Measurements from ENCODE around the gene KIAA0040.
A peak's percentile ranks its signal among the peaks of the same experiment; 100 is the strongest.

The KIAA0040 gene

GRCh38 chr1:175169286-175170018, 23.1 kb downstream of the KIAA0040 start:
- H3K4me1 Mint-ChIP-seq, result peaks cover 34% of the 10 kb centered on the region
- no peaks in the 10 kb centered on the region for H3K27me3 Mint-ChIP-seq
- ATAC-seq (no peak), DNase-seq (no peak)
- peak overlapping the region; percentile 11 for H3K27ac Mint-ChIP-seq
- H3K36me3 Mint-ChIP-seq (ENCODE audit: low read depth), result peaks cover 12% of the 10 kb centered on the region
- no peak overlapping the region for H3K4me3 Mint-ChIP-seq
- H3K9me3 Mint-ChIP-seq, result no peaks in the 10 kb centered on the region

DNA sequence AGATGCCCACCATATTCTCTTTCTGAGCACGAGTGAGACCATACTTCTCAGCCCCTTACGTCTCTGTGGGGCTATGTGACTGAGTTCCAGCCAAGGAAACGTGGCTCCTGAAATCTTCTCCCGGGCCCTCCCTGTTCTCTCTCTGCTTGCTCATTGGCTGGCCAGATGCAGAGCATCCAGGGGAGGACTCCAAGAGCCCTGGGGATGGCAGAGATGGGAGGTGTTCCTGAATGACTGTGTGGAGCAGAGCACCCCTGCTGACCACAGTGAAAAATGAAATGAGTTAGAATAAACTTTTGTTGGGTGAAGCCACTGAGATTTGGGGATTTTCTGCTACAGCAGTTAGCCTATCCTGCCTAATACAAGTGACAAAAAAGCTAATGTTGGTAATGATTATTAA, 23.8 kb downstream of the KIAA0040 start:
- no peak overlapping the region for H3K27ac Mint-ChIP-seq
- peaks cover 13% of the 10 kb centered on the region for H3K36me3 Mint-ChIP-seq (ENCODE audit: low read depth)
- DNase-seq (no peak), ATAC-seq (no peak)
- H3K4me1 Mint-ChIP-seq, result peaks cover 28% of the 10 kb centered on the region
- no peak overlapping the region for H3K4me3 Mint-ChIP-seq
- no peaks in the 10 kb centered on the region for H3K9me3 Mint-ChIP-seq
- no peaks in the 10 kb centered on the region for H3K27me3 Mint-ChIP-seq

DNA sequence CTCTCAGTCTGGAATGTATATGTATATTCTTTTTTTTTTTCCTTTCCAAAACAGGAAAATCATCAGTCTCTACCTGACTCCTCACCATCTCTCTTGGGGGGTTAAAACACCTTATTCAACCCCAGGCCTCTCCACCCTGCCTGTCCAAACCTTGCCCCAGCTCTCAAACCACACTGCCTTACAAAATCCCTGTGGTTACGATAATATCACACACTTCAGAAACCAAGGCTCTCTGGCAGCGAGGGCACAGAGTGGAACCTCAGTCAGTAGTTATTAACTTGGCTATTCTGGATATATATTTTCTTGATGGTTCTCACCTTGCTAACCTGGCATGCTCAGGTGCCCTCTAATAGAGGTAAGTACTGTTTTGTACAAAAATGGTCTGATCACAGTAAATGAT, 24.7 kb downstream of the KIAA0040 start:
- no peaks in the 10 kb centered on the region for H3K27me3 Mint-ChIP-seq
- ATAC-seq, result no peak
- no peak overlapping the region for H3K27ac Mint-ChIP-seq
- peaks cover 28% of the 10 kb centered on the region for H3K4me1 Mint-ChIP-seq
- H3K9me3 Mint-ChIP-seq, result no peaks in the 10 kb centered on the region
- no peak overlapping the region for H3K4me3 Mint-ChIP-seq
- no peak for DNase-seq
- H3K36me3 Mint-ChIP-seq (ENCODE audit: low read depth), result peaks cover 19% of the 10 kb centered on the region

GRCh38 chr1:175166746-175167145, 25.8 kb downstream of the KIAA0040 start:
- DNase-seq (no peak), ATAC-seq (no peak)
- no peaks in the 10 kb centered on the region for H3K9me3 Mint-ChIP-seq
- H3K27me3 Mint-ChIP-seq, result no peaks in the 10 kb centered on the region
- peaks cover 25% of the 10 kb centered on the region for H3K4me1 Mint-ChIP-seq
- no peak overlapping the region for H3K4me3 Mint-ChIP-seq
- H3K36me3 Mint-ChIP-seq (ENCODE audit: low read depth), result peaks cover 19% of the 10 kb centered on the region
- H3K27ac Mint-ChIP-seq, result no peak overlapping the region

DNA sequence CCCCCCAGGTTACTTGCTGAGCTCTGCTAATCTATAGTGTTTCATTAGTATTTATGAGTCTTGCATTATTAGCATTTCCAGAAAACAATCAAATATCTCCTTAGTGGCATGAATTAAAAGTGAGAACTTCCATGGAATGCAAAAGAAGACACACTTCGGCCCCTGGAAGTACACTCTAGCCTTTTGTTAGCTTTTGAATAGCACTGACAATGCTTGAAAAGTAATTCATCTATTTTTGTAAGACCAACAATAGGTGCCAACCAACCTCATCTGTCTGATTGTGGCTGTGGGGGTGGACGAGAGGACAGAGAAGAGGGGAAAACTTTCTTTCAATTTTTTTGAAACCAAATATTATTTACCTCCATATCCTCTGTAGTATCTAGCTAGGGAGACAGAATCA, 27.8 kb downstream of the KIAA0040 start:
- Mint-ChIP-seq H3K27me3 (no peaks in the 10 kb centered on the region), H3K9me3 (no peaks in the 10 kb centered on the region), H3K27ac (no peak overlapping the region), H3K4me3 (no peak overlapping the region), H3K4me1 (peaks cover 11% of the 10 kb centered on the region), H3K36me3 (ENCODE audit: low read depth) (peaks cover 30% of the 10 kb centered on the region)
- no peak for ATAC-seq
- DNase-seq, result no peak

DNA sequence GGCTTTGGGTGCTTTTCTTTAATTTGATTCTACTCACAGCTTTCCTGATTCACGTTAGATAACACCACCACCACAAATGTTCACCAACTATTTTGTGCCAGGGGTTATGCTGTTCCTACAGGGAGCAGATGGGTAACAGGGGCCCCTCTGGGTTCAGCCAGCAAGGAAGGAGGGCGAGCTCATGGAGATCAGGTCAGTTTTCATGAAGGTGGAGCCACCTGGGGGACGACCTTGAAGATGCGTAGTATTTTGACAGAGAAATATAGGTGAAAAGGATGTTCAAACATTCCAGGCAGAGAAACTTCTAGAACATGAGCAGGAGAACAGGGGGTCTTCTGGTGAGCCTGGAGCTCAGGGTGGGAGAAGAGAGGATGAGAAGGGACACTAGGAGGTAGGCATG, 28.9 kb downstream of the KIAA0040 start:
- peak overlapping the region; percentile 43 for H3K27ac Mint-ChIP-seq
- peaks cover 3% of the 10 kb centered on the region for H3K4me1 Mint-ChIP-seq
- H3K36me3 Mint-ChIP-seq (ENCODE audit: low read depth), result peaks cover 33% of the 10 kb centered on the region
- no peak overlapping the region for H3K4me3 Mint-ChIP-seq
- H3K27me3 Mint-ChIP-seq, result no peaks in the 10 kb centered on the region
- H3K9me3 Mint-ChIP-seq, result no peaks in the 10 kb centered on the region
- DNase-seq (no peak), ATAC-seq (no peak)

GRCh38 chr1:175162955-175163354, 29.6 kb downstream of the KIAA0040 start:
- Mint-ChIP-seq H3K9me3 (no peaks in the 10 kb centered on the region), H3K36me3 (ENCODE audit: low read depth) (peaks cover 37% of the 10 kb centered on the region), H3K4me1 (peaks cover 6% of the 10 kb centered on the region), H3K27ac (no peak overlapping the region), H3K4me3 (no peak overlapping the region), H3K27me3 (no peaks in the 10 kb centered on the region)
- DNase-seq, result no peak
- ATAC-seq, result no peak

- no peak overlapping the region for H3K4me3 Mint-ChIP-seq
- H3K27me3 Mint-ChIP-seq, result peaks cover 8% of the 10 kb centered on the region
- no peak for ATAC-seq
- peaks cover 24% of the 10 kb centered on the region for H3K36me3 Mint-ChIP-seq (ENCODE audit: low read depth)
- H3K4me1 Mint-ChIP-seq, result peaks cover 13% of the 10 kb centered on the region
- H3K27ac Mint-ChIP-seq, result no peak overlapping the region
- no peaks in the 10 kb centered on the region for H3K9me3 Mint-ChIP-seq
- no peak for DNase-seq
These were observed 34.4 kb downstream of the KIAA0040 start for GRCh38 chr1:175158170-175158591.

DNA sequence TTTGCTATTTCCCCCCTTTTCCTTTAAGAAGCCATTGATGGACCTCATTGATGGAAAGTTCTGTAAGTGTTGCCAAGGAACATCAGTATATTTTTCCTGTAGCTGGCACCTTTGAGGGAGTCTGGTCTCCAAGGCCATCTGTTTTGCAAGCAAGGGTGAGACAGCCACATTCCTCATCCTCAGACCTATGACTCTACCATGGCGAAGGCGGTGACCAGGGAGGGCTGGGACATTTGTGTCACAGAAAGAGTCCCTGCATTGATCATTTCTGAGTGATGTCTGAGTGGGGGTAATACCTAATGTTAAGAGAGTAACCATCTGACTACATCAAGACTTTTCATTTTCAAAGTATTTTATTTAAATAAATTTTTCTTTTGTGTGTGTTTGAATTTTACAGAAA, 35.4 kb downstream of the KIAA0040 start:
- Mint-ChIP-seq H3K9me3 (no peaks in the 10 kb centered on the region), H3K4me1 (peaks cover 14% of the 10 kb centered on the region), H3K4me3 (no peak overlapping the region), H3K27ac (peak overlapping the region; percentile 53), H3K36me3 (ENCODE audit: low read depth) (peaks cover 21% of the 10 kb centered on the region), H3K27me3 (peaks cover 14% of the 10 kb centered on the region)
- no peak for ATAC-seq
- no peak for DNase-seq

DNA sequence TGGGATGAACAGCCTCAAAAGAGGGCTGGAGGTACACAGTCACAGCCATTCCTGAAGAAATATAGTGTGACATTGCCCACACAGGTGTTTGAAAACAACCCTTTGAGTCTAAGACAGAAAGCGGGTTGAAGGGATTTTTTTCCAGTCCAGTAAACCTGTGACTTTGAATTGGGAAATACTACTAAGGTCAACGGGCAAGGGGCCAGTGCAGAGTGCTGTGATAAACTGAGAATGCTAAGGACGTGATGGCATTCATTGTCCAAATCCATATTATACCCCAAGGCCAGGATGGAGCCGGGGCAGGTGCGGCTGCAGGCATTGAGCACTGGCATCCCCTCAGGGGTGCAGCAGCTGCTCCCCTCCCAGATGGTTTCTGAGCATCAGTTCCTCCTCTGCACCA, 36.6 kb downstream of the KIAA0040 start:
- H3K4me3 Mint-ChIP-seq, result no peak overlapping the region
- ATAC-seq, result no peak
- no peaks in the 10 kb centered on the region for H3K9me3 Mint-ChIP-seq

DNA sequence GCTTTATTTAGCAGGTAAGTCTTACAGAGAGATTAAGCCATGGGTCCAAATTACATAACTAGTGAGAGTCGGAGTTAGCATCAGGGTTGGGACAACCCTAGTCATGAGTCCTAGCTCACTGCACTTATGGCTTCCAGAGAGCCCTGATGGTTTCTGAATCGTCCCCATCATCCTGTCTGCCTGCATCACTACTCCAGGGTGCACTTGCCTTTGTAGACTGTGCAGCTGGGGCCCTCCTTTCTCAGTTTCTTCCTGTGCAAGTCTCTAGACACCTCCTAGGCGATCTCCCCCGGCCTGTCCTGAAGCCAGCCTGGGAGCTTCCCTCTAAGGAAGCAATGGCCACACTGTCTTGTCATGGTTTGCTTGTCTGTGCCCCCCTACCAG, 37.1 kb downstream of the KIAA0040 start:
- ATAC-seq (no peak), DNase-seq (no peak)
- no peaks in the 10 kb centered on the region for H3K9me3 Mint-ChIP-seq
- peaks cover 15% of the 10 kb centered on the region for H3K4me1 Mint-ChIP-seq
- H3K27me3 Mint-ChIP-seq, result peaks cover 29% of the 10 kb centered on the region
- no peak overlapping the region for H3K27ac Mint-ChIP-seq
- no peak overlapping the region for H3K4me3 Mint-ChIP-seq
- peaks cover 12% of the 10 kb centered on the region for H3K36me3 Mint-ChIP-seq (ENCODE audit: low read depth)

More for the DNA sequence above, 36.6 kb downstream of the KIAA0040 start:
- H3K4me1 Mint-ChIP-seq, result peaks cover 15% of the 10 kb centered on the region
- no peak overlapping the region for H3K27ac Mint-ChIP-seq
- no peak for DNase-seq
- H3K36me3 Mint-ChIP-seq (ENCODE audit: low read depth), result peaks cover 15% of the 10 kb centered on the region
- peaks cover 25% of the 10 kb centered on the region for H3K27me3 Mint-ChIP-seq

GRCh38 chr1:175154629-175155472, 37.7 kb downstream of the KIAA0040 start:
- H3K9me3 Mint-ChIP-seq, result no peaks in the 10 kb centered on the region

DNA sequence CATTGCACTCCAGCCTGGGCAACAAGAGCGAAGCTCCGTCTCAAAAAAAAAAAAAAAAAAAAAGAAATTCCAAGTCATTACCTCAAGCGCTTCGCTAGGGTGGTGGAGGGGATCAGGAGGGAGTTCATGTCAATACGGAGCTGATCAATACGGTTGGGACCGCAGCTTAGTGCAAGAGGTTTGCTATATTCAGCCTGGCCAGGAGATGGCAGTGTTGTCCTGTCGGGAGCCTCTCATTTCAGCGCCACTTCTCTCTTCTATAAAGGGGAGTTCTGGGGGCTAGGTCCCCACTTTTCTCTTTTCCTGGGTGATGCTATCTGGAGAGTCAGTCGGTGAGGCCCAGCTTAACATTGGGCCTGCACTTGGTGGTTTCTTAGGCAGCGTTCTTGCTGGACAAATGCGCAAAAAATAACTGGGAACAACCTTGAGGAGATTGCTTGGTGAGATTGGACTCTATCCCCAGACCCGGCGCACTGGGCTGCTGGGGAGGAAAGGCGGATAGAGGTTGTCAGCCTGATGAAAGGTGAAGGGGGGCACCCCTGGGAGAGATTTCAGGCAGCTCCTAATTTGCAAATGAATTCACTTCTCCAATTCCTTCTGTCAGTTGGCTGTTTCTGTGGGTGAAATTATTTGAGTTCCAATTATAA, 40.4 kb downstream of the KIAA0040 start:
- no peaks in the 10 kb centered on the region for H3K9me3 Mint-ChIP-seq
- H3K27ac Mint-ChIP-seq, result no peak overlapping the region
- peaks cover 33% of the 10 kb centered on the region for H3K27me3 Mint-ChIP-seq
- H3K4me3 Mint-ChIP-seq, result no peak overlapping the region
- ATAC-seq (peak; percentile 66), DNase-seq (peak; percentile 75)
- no peaks in the 10 kb centered on the region for H3K36me3 Mint-ChIP-seq (ENCODE audit: low read depth)
- peaks cover 5% of the 10 kb centered on the region for H3K4me1 Mint-ChIP-seq

More at GRCh38 chr1:175154629-175155472, 37.7 kb downstream of the KIAA0040 start:
- Mint-ChIP-seq H3K27me3 (peaks cover 33% of the 10 kb centered on the region), H3K27ac (no peak overlapping the region), H3K4me1 (peaks cover 15% of the 10 kb centered on the region), H3K4me3 (no peak overlapping the region), H3K36me3 (ENCODE audit: low read depth) (peaks cover 7% of the 10 kb centered on the region)
- peak; percentile 78 for DNase-seq
- ATAC-seq, result peak; percentile 31

DNA sequence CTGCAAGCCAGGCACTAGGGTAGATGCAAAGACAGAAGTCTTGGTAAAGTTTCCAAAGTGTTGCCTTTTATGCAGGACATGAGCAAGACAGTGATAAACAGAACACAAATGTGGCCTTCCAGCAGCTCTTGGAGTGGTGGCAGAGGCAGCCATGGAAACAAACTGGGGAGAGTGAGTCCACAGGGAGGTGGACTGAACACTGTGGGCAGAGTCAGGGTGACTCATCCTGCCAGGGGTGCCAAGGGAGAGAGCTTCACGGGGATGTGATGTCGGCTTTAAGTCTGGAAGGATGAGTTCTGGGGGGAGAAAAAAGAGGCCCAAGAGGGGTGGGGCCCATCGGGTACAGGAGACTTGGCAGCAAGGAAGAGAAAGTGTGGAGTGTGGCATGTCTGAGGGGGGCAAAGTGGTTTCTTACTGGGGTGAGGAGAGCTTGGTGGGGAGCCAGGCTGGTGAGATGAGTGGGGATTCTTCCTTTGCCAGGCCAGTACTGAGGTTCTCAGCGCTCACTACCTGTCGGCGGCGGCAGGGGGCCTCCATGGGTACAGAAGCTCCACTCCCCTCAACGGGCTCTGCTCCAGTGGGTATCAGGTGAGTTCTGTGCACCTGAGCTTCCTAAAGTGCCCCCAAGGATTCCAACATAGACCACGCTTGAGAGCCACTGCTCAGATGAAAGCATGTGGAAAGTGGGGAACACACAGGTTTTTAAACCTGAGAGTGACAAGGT, 41.8 kb downstream of the KIAA0040 start:
- DNase-seq (no peak), ATAC-seq (no peak)
- Mint-ChIP-seq H3K4me3 (no peak overlapping the region), H3K36me3 (ENCODE audit: low read depth) (no peaks in the 10 kb centered on the region), H3K9me3 (no peaks in the 10 kb centered on the region), H3K27me3 (peaks cover 35% of the 10 kb centered on the region), H3K27ac (no peak overlapping the region), H3K4me1 (peaks cover 5% of the 10 kb centered on the region)

All from activated naive CD8-positive, alpha-beta T cell treated with anti-CD3 and anti-CD28 coated beads, Interleukin-2, amount 50 U/mL, for 24 hours (primary cell).